H9 (cell line): ENCODE results near the gene AP4M1. TPM values are rescaled to one million over a fixed set of nuclear protein-coding genes. Genes with fewer than 3 reads are reported as not detected.

Source experiments
- DNase-seq: peaks from one replicate; pipeline ENCODE4 v3.0.0-alpha.2; 2017
- H2AFZ ChIP-seq: one replicate; pipeline ENCODE4 v1.6.1; 2013; ENCODE audit warnings: mild to moderate bottlenecking, low read length, control low read depth, moderate library complexity
- H2AK5ac ChIP-seq: 2 replicates; pipeline ENCODE4 v1.6.1; 2013; ENCODE audit warnings: low read length, control low read depth, mixed read lengths; ENCODE audit not compliant: insufficient read length
- H2BK120ac ChIP-seq: one replicate; pipeline ENCODE4 v1.6.1; 2013; ENCODE audit warnings: low read depth, mild to moderate bottlenecking, low read length, control low read depth, inconsistent platforms; ENCODE audit not compliant: poor library complexity, severe bottlenecking
- H2BK12ac ChIP-seq: 2 replicates; pipeline ENCODE4 v1.6.1; 2013; ENCODE audit warnings: low read length, control low read depth, mixed read lengths, low read depth; ENCODE audit not compliant: insufficient read length
- H2BK15ac ChIP-seq: 2 replicates; pipeline ENCODE4 v1.6.1; 2013; ENCODE audit warnings: low read depth, low read length, control low read depth
- H2BK20ac ChIP-seq: one replicate; pipeline ENCODE4 v1.6.1; 2013; ENCODE audit warnings: low read depth, mild to moderate bottlenecking, low read length, control low read depth, inconsistent platforms; ENCODE audit not compliant: poor library complexity, severe bottlenecking
- H2BK5ac ChIP-seq: 2 replicates; pipeline ENCODE4 v1.6.1; 2013; ENCODE audit warnings: low read length, control low read depth, mixed read lengths; ENCODE audit not compliant: insufficient read length
- H3K14ac ChIP-seq: 2 replicates; pipeline ENCODE4 v1.6.1; 2013; ENCODE audit warnings: low read length, control low read depth; ENCODE audit not compliant: insufficient read depth
- H3K18ac ChIP-seq: 2 replicates; pipeline ENCODE4 v1.6.1; 2013; ENCODE audit warnings: low read depth, mild to moderate bottlenecking, mixed read lengths, low read length, control low read depth; ENCODE audit not compliant: insufficient read length
- H3K23ac ChIP-seq: 2 replicates; pipeline ENCODE4 v1.6.1; 2013; ENCODE audit warnings: low read length, control low read depth, mixed read lengths, low read depth; ENCODE audit not compliant: insufficient read length
- H3K23me2 ChIP-seq: 2 replicates; pipeline ENCODE4 v1.6.1; 2013; ENCODE audit warnings: low read depth, mild to moderate bottlenecking, mixed read lengths, low read length, control low read depth; ENCODE audit not compliant: insufficient read length, poor library complexity, severe bottlenecking
- H3K27ac ChIP-seq: 2 replicates; pipeline ENCODE4 v1.5.1; 2013; ENCODE audit warnings: low read length, control low read depth, mixed read lengths, low read depth; ENCODE audit not compliant: insufficient read length
- H3K27me3 ChIP-seq: 2 replicates; pipeline ENCODE4 v1.6.1; 2013; ENCODE audit warnings: low read length, control low read depth, inconsistent platforms; ENCODE audit not compliant: insufficient read depth
- H3K4ac ChIP-seq: 2 replicates; pipeline ENCODE4 v1.6.1; 2013; ENCODE audit warnings: low read depth, mild to moderate bottlenecking, control low read depth, inconsistent platforms, low read length, moderate library complexity
- H3K4me1 ChIP-seq: 2 replicates; pipeline ENCODE4 v1.6.1; 2013; ENCODE audit warnings: low read length, control low read depth, inconsistent platforms; ENCODE audit not compliant: insufficient read depth
- H3K4me2 ChIP-seq: 2 replicates; pipeline ENCODE4 v1.6.1; 2013; ENCODE audit warnings: low read length, control low read depth, mixed read lengths; ENCODE audit not compliant: insufficient read length, insufficient read depth
- H3K56ac ChIP-seq: 2 replicates; pipeline ENCODE4 v1.6.1; 2013; ENCODE audit warnings: low read depth, mild to moderate bottlenecking, mixed read lengths, low read length, control low read depth; ENCODE audit not compliant: insufficient read length
- H3K79me1 ChIP-seq: 2 replicates; pipeline ENCODE4 v1.6.1; 2013; ENCODE audit warnings: low read depth, mild to moderate bottlenecking, moderate library complexity, low read length, control low read depth, inconsistent platforms; ENCODE audit not compliant: insufficient read depth, poor library complexity, severe bottlenecking
- H3K79me2 ChIP-seq: 2 replicates; pipeline ENCODE4 v1.6.1; 2013; ENCODE audit warnings: low read length, control low read depth, inconsistent platforms; ENCODE audit not compliant: insufficient read depth
- H3K9ac ChIP-seq: 2 replicates; pipeline ENCODE4 v1.6.1; 2013; ENCODE audit warnings: low read length, control low read depth, mixed read lengths; ENCODE audit not compliant: insufficient read length; ENCODE audit errors: extremely low read depth
- H3K9me3 ChIP-seq: one replicate; pipeline ENCODE4 v1.6.1; 2013; ENCODE audit warnings: low read depth, low read length, inconsistent platforms; ENCODE audit not compliant: control insufficient read depth
- H3T11ph ChIP-seq: one replicate; pipeline ENCODE4 v1.6.1; 2013; ENCODE audit warnings: mild to moderate bottlenecking, low read length, control low read depth, inconsistent platforms
- H4K20me1 ChIP-seq: one replicate; pipeline ENCODE4 v1.6.1; 2013; ENCODE audit not compliant: control insufficient read depth, insufficient read length, insufficient read depth
- H4K5ac ChIP-seq: 2 replicates; pipeline ENCODE4 v1.6.1; 2013; ENCODE audit warnings: low read depth, mild to moderate bottlenecking, mixed read lengths, low read length, control low read depth; ENCODE audit not compliant: insufficient read length
- H4K8ac ChIP-seq: replicated peaks from 2 replicates; pipeline ENCODE4 v1.6.1; 2013; ENCODE audit warnings: low read length, control low read depth, mixed read lengths, low read depth; ENCODE audit not compliant: insufficient read length
- H4K91ac ChIP-seq: 2 replicates; pipeline ENCODE4 v1.6.1; 2013; ENCODE audit warnings: low read depth, mild to moderate bottlenecking, moderate library complexity, mixed read lengths, low read length, control low read depth; ENCODE audit not compliant: insufficient read length
- H3K27ac Mint-ChIP-seq, 3 experiments: 2 replicates in 2 of 3; 3 replicates in 1 of 3; pipeline ENCODE4 v1.8.0; 2020 to 2021; ENCODE audit warnings: mixed read lengths in 3 of 3, mild to moderate bottlenecking in 1 of 3, moderate library complexity in 1 of 3
- H3K27me3 Mint-ChIP-seq: 2 replicates; pipeline ENCODE4 v1.8.0; 2021; ENCODE audit warnings: low read depth, mild to moderate bottlenecking, moderate library complexity, mixed read lengths
- H3K36me3 Mint-ChIP-seq, 3 experiments: 2 replicates in 2 of 3; 3 replicates in 1 of 3; pipeline ENCODE4 v1.8.0; 2020 to 2021; ENCODE audit warnings: low read depth in 3 of 3, mixed read lengths in 3 of 3; ENCODE audit not compliant: insufficient read depth in 1 of 3
- H3K4me1 Mint-ChIP-seq, 2 experiments: 2 replicates each; pipeline ENCODE4 v1.8.0; 2020; ENCODE audit warnings: mixed read lengths in 2 of 2
- H3K4me3 Mint-ChIP-seq, 2 experiments: 2 replicates in 1 of 2; 3 replicates in 1 of 2; pipeline ENCODE4 v1.8.0; 2020 to 2021; ENCODE audit warnings: mild to moderate bottlenecking in 2 of 2, mixed read lengths in 2 of 2, moderate library complexity in 1 of 2
- H3K9me3 Mint-ChIP-seq, 2 experiments: 2 replicates in 1 of 2; 3 replicates in 1 of 2; pipeline ENCODE4 v1.8.0; 2020; ENCODE audit warnings: mild to moderate bottlenecking in 2 of 2, mixed read lengths in 2 of 2, moderate library complexity in 1 of 2
- WGBS: extraction: QIAGEN DNeasy Blood & Tissue Kit; methylation state at CpG from one replicate; pipeline ENCODE4 v1.1.7; 2013; ENCODE audit warnings: missing lambda C conversion rate, low lambda C conversion rate, mixed read lengths; ENCODE audit not compliant: insufficient read length; ENCODE audit errors: extremely low coverage; 5-methylcytosine and 5-hydroxymethylcytosine counted together
- total RNA-seq: library from RNA; stranded (reverse); gene quantifications from 2 replicates; pipeline ENCODE4 v1.2.1, GENCODE V29; 2021
- TF ChIP-seq, protein P1 (sequence below): fragments of 200-600 bp; sonication (generic); conservative IDR thresholded peaks from 3 replicates; pipeline ENCODE4 v1.8.0; 2021; ENCODE audit warnings: antibody characterized with exemption, mild to moderate bottlenecking

The AP4M1 gene
- total RNA-seq, 1 experiment from 2014 or later, result 18.8 TPM

DNA sequence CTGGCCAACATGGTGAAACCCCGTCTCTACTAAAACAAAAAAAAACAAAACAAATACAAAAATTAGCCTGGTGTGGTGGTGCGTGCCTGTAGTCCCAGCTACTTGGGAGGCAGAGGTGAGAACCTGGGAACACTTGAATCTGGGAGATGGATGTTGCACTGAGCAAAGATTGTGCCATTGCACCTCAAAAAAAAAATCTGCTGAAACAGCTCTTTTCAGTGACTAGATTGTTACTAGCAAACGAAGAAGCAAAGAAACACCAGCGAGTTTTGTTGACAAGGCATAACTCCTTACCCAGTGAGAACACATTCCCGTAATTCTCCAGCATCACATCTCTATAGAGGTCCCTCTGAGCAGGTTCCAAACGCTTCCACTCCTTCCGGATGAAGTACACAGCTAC lies 26.6 kb upstream of the AP4M1 start:
- Histone ChIP-seq H4K20me1 (no peaks in the 10 kb centered on the region), H2BK120ac (no peak overlapping the region), H2BK12ac (no peak overlapping the region), H4K8ac (no peak overlapping the region), H3K18ac (no peak overlapping the region), H3T11ph (no peak overlapping the region), H3K27me3 (no peaks in the 10 kb centered on the region), H3K23ac (no peak overlapping the region), H3K9ac (no peak overlapping the region), H3K23me2 (no peaks in the 10 kb centered on the region), H3K9me3 (peaks cover 57% of the 10 kb centered on the region), H2AK5ac (no peak overlapping the region), H3K4ac (no peak overlapping the region), H3K79me2 (peaks cover 17% of the 10 kb centered on the region), H3K4me1 (no peaks in the 10 kb centered on the region), H3K14ac (no peak overlapping the region), H2BK15ac (no peak overlapping the region), H2AFZ (no peak overlapping the region), H3K4me2 (no peak overlapping the region), H3K56ac (no peak overlapping the region), H4K5ac (no peak overlapping the region), H4K91ac (no peak overlapping the region), H3K79me1 (no peaks in the 10 kb centered on the region), H2BK5ac (no peak overlapping the region), H2BK20ac (no peak overlapping the region), H3K27ac (no peak overlapping the region)
- no peak overlapping the region for H3K27ac Mint-ChIP-seq
- TF ChIP-seq, protein P1, sequence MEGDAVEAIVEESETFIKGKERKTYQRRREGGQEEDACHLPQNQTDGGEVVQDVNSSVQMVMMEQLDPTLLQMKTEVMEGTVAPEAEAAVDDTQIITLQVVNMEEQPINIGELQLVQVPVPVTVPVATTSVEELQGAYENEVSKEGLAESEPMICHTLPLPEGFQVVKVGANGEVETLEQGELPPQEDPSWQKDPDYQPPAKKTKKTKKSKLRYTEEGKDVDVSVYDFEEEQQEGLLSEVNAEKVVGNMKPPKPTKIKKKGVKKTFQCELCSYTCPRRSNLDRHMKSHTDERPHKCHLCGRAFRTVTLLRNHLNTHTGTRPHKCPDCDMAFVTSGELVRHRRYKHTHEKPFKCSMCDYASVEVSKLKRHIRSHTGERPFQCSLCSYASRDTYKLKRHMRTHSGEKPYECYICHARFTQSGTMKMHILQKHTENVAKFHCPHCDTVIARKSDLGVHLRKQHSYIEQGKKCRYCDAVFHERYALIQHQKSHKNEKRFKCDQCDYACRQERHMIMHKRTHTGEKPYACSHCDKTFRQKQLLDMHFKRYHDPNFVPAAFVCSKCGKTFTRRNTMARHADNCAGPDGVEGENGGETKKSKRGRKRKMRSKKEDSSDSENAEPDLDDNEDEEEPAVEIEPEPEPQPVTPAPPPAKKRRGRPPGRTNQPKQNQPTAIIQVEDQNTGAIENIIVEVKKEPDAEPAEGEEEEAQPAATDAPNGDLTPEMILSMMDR, result no peak
- WGBS, result no CpG with 5 or more reads among the region's 7 CpGs
- peaks cover 72 to 89% of the 10 kb centered on the region in 2 experiments for H3K9me3 Mint-ChIP-seq
- H3K4me1 Mint-ChIP-seq, result peaks cover under 1 to 4% of the 10 kb centered on the region in 2 experiments; a peak in 1 of 4 replicates
- H3K27me3 Mint-ChIP-seq, result peaks cover 5% of the 10 kb centered on the region; the same call in 1 of the 2 replicates
- peaks cover 97 to 99% (median 97%) of the 10 kb centered on the region in 3 experiments for H3K36me3 Mint-ChIP-seq
- no peak overlapping the region for H3K4me3 Mint-ChIP-seq
- DNase-seq, result no peak
